K562 (cell line): ENCODE measurements around the gene CS. TPM values are rescaled to one million over a fixed set of nuclear protein-coding genes. Genes with fewer than 3 reads are reported as not detected.

Experiments
- CBFA2T3 ChIP-seq: fragments of 450-650 bp; IDR thresholded peaks from 2 replicates; pipeline ENCODE4 v1.6.1; 2017
- CEBPG ChIP-seq, 3 experiments: fragments of 200-800 bp in 1 of 3; sonication (Bioruptor generic) in 1 of 3; sonication (generic) in 1 of 3; formaldehyde crosslinking in 1 of 3; IDR thresholded peaks in 2 of 3; conservative IDR thresholded peaks in 1 of 3; 2 replicates each; pipeline versions ENCODE4 v1.6.1 to v1.8.0; 2016 to 2022; ENCODE audit warnings: missing compliant biosample characterization in 2 of 3, missing genetic modification characterization in 2 of 3, mild to moderate bottlenecking in 1 of 3, missing genetic modification reagents in 1 of 3
- DMBX1 ChIP-seq: fragments of 250-450 bp; sonication (Bioruptor Pico); IDR thresholded peaks from 2 replicates; pipeline ENCODE4 v1.8.0; 2022; ENCODE audit warnings: inconsistent platforms, mild to moderate bottlenecking, moderate library complexity, borderline replicate concordance
- FOXA1 ChIP-seq: fragments of 450-650 bp; IDR thresholded peaks from 2 replicates; pipeline ENCODE4 v1.6.1; 2016; ENCODE audit warnings: mild to moderate bottlenecking, borderline replicate concordance
- HDAC3 ChIP-seq: fragments of 450-650 bp; IDR thresholded peaks from 2 replicates; pipeline ENCODE4 v1.6.1; 2018; ENCODE audit warnings: borderline replicate concordance, mild to moderate bottlenecking, moderate library complexity; ENCODE audit not compliant: partially characterized antibody
- HES1 ChIP-seq: fragments of 450-650 bp; IDR thresholded peaks from 2 replicates; pipeline ENCODE4 v1.6.1; 2016; ENCODE audit warnings: low read depth, mild to moderate bottlenecking, moderate library complexity
- HMBOX1 ChIP-seq: sonication (generic); IDR thresholded peaks from 2 replicates; pipeline ENCODE4 v1.6.1; 2016
- MTA2 ChIP-seq: fragments of 450-650 bp; IDR thresholded peaks from 2 replicates; pipeline ENCODE4 v1.6.1; 2016; ENCODE audit warnings: low read depth
- NCOA2 ChIP-seq, 2 experiments: fragments of 450-650 bp; IDR thresholded peaks; 2 replicates each; pipeline ENCODE4 v1.6.1; 2018; ENCODE audit warnings: mild to moderate bottlenecking in 2 of 2, moderate library complexity in 1 of 2; ENCODE audit not compliant: partially characterized antibody in 2 of 2
- NELFE ChIP-seq: IDR thresholded peaks from 2 replicates; pipeline ENCODE4 v1.6.1; 2011; ENCODE audit warnings: mild to moderate bottlenecking; ENCODE audit not compliant: insufficient read depth, insufficient read length
- NFIX ChIP-seq: fragments of 250-450 bp; sonication (Bioruptor Pico); IDR thresholded peaks from 2 replicates; pipeline ENCODE4 v1.4.0; 2020; ENCODE audit warnings: low read depth, mild to moderate bottlenecking, moderate library complexity
- UBTF ChIP-seq, 2 experiments: IDR thresholded peaks; 2 replicates each; pipeline ENCODE4 v1.6.1; 2012; ENCODE audit warnings: improper control_type of control experiment in 2 of 2, low read depth in 2 of 2, low read length in 2 of 2, borderline replicate concordance in 1 of 2
- ZFP1 ChIP-seq: fragments of 450-650 bp; formaldehyde crosslinking; IDR thresholded peaks from 2 replicates; pipeline ENCODE4 v1.4.0; 2020; ENCODE audit warnings: mild to moderate bottlenecking, mixed read lengths
- ZFPM2 ChIP-seq: fragments of 250-450 bp; sonication (Bioruptor Pico); IDR thresholded peaks from 2 replicates; pipeline ENCODE4 v1.5.1; 2022; ENCODE audit warnings: mild to moderate bottlenecking
- ZNF431 ChIP-seq: sonication (generic); formaldehyde crosslinking; IDR thresholded peaks from 2 replicates; pipeline ENCODE4 v1.8.0; 2022; ENCODE audit warnings: mild to moderate bottlenecking, missing genetic modification reagents
- ZNF586 ChIP-seq: fragments of 450-650 bp; formaldehyde crosslinking; conservative IDR thresholded peaks from 2 replicates; pipeline ENCODE4 v1.4.0; 2020; ENCODE audit warnings: mild to moderate bottlenecking, moderate library complexity
- polyA plus RNA-seq, 8 experiments: library from polyadenylated mRNA; depleted of rRNA in 4 of 8; stranded (reverse) in 5 of 8; unstranded in 3 of 8; fragments of >200 nt; fragmentation: Nextera tagmentation in 2 of 8; fragmentation: Illumina TruSeq in 1 of 8; extraction: Ambion mirVana in 2 of 8; extraction: Trizol in 1 of 8; gene quantifications; 2 replicates each; pipeline versions ENCODE4 v1.2.1 to v1.2.3, GENCODE V29; 2011 to 2014; ENCODE audit warnings: inconsistent platforms in 1 of 8, missing spikeins in 1 of 8
- total RNA-seq, 7 experiments: library from RNA; depleted of rRNA in 6 of 7; stranded (reverse); fragments of >200 nt in 6 of 7; fragmentation: Illumina TruSeq in 2 of 7; extraction: Trizol in 2 of 7; gene quantifications; 2 replicates each; pipeline versions ENCODE4 v1.2.1 to v1.2.3, GENCODE V29; 2011 to 2021; ENCODE audit warnings: low replicate concordance in 1 of 7
- TF ChIP-seq, protein P1 (sequence below): IDR thresholded peaks from 2 replicates; pipeline ENCODE4 v1.6.1; 2011; ENCODE audit not compliant: insufficient read length; ENCODE audit errors: extremely low read depth
- TF ChIP-seq, protein P2 (sequence below): fragments of 450-650 bp; IDR thresholded peaks from 2 replicates; pipeline ENCODE4 v1.6.1; 2018; ENCODE audit not compliant: partially characterized antibody

Gene CS
- total and polyA plus RNA-seq, 9 of the 15 experiments (the other 6 are each of a cell fraction or from before 2014, with no cell fraction given) = 99.9 to 390 (median 149) TPM

GRCh38 chr12:56221757-56222530, 78.2 kb downstream of the CS start, which contains the start of gene RNF41 (continued):
- TF ChIP-seq, protein P1, sequence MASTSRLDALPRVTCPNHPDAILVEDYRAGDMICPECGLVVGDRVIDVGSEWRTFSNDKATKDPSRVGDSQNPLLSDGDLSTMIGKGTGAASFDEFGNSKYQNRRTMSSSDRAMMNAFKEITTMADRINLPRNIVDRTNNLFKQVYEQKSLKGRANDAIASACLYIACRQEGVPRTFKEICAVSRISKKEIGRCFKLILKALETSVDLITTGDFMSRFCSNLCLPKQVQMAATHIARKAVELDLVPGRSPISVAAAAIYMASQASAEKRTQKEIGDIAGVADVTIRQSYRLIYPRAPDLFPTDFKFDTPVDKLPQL = no peak
- TF ChIP-seq HMBOX1 (peak; percentile 75; the same call in 1 of the 2 replicates), FOXA1 (no peak), NELFE (no peak), HDAC3 (no peak), NFIX (no peak), ZFP1 (CRISPR knock-in tag) (no peak), ZNF431 (0 out of 2 replicates have a peak, but pooled peaks have one; percentile 19), ZNF586 (no peak), UBTF (IDR thresholded peaks at IDR 0.05; ENCODE audit: borderline replicate concordance in 1 of 2, low read depth in 2 of 2, low read length in 2 of 2) (peak in 1 of 2 experiments; percentile 77; a peak in 1 of 4 replicates), MTA2 (no peak), DMBX1 (CRISPR knock-in tag) (no peak), ZFPM2 (CRISPR knock-in tag) (no peak), CBFA2T3 (no peak), NCOA2 (IDR thresholded peaks at IDR 0.05; ENCODE audit: partially characterized antibody in 2 of 2) (no peak), CEBPG (CRISPR knock-in tag; IDR thresholded peaks at IDR 0.05) (peak; percentile 67), CEBPG (tag; conservative IDR thresholded peaks at IDR 0.05 in 1 of 2, IDR thresholded peaks at IDR 0.05 in 1 of 2) (peak in 1 of 2 experiments; percentile 60; a peak in 1 of 4 replicates), HES1 (0 out of 2 replicates have a peak, but pooled peaks have one; percentile 9)
- TF ChIP-seq, protein P2, sequence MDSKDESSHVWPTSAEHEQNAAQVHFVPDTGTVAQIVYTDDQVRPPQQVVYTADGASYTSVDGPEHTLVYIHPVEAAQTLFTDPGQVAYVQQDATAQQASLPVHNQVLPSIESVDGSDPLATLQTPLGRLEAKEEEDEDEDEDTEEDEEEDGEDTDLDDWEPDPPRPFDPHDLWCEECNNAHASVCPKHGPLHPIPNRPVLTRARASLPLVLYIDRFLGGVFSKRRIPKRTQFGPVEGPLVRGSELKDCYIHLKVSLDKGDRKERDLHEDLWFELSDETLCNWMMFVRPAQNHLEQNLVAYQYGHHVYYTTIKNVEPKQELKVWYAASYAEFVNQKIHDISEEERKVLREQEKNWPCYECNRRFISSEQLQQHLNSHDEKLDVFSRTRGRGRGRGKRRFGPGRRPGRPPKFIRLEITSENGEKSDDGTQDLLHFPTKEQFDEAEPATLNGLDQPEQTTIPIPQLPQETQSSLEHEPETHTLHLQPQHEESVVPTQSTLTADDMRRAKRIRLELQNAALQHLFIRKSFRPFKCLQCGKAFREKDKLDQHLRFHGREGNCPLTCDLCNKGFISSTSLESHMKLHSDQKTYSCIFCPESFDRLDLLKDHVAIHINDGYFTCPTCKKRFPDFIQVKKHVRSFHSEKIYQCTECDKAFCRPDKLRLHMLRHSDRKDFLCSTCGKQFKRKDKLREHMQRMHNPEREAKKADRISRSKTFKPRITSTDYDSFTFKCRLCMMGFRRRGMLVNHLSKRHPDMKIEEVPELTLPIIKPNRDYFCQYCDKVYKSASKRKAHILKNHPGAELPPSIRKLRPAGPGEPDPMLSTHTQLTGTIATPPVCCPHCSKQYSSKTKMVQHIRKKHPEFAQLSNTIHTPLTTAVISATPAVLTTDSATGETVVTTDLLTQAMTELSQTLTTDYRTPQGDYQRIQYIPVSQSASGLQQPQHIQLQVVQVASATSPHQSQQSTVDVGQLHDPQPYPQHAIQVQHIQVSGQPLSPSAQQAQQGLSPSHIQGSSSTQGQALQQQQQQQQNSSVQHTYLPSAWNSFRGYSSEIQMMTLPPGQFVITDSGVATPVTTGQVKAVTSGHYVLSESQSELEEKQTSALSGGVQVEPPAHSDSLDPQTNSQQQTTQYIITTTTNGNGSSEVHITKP = peak; percentile 84
